ENCODE results near the gene MCF2L.
"Not testable (repeated sequence)": the region's sequence is repeated elsewhere in the genome, so short reads cannot be mapped to it uniquely, and the experiment has no call there.

Gene MCF2L

GRCh38 chr13:113066142-113066455 lies 97.1 kb downstream of the MCF2L start:
- DNase-seq (ENCODE audit: low read depth in 2 of 2), result no peak

GRCh38 chr13:113066746-113067145 lies 97.7 kb downstream of the MCF2L start:
- no peak for DNase-seq (ENCODE audit: low read depth in 2 of 2)

GRCh38 chr13:113069861-113070805 lies 101.1 kb downstream of the MCF2L start:
- DNase-seq (ENCODE audit: low read depth in 2 of 2), result no peak

DNA sequence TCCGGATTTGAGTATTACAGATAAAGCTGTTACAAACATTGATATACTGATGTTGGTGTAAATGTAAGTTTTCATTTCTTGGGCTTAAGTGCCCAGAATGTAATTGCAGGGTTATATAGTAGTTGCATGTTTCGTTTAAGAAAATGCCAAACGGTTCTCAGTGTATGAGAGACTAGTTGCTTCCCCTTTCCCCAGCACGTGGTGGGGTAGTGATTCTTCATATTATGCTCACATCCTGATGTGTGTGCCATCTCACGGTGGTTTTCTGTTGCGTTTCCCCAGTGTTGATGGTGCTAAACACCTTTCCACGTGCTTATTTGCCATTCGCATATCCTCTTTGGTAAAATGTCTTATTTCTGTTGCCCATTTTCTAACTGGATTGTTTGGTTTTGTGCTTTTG lies 101.8 kb downstream of the MCF2L start:
- DNase-seq (ENCODE audit: low read depth in 2 of 2), result no peak

- no peak for DNase-seq (ENCODE audit: low read depth in 2 of 2)
Measured at GRCh38 chr13:113072376-113072775, 103.4 kb downstream of the MCF2L start.

DNA sequence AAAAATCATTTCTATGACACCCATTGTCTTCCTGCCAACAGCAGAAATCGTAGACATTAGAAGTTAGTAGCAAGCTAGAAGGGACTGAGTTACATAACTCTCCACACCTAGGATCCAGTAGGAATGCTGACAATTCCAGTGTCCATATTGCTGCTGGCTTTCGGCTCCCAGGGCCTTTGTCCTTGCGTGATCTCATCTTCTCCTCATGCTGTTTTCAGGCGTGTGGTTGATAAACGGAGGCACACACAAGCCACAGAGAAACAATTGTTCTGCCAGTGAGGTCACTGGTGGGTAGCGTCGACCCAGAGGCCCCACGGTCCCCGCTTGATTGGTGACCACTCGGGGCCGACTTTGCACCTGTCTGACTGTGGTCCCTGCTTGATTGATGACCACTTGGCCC lies 104.9 kb downstream of the MCF2L start:
- no peak for DNase-seq (ENCODE audit: low read depth in 2 of 2)

GRCh38 chr13:113074401-113074800 lies 105.4 kb downstream of the MCF2L start:
- DNase-seq (ENCODE audit: low read depth in 2 of 2), result no peak

DNA sequence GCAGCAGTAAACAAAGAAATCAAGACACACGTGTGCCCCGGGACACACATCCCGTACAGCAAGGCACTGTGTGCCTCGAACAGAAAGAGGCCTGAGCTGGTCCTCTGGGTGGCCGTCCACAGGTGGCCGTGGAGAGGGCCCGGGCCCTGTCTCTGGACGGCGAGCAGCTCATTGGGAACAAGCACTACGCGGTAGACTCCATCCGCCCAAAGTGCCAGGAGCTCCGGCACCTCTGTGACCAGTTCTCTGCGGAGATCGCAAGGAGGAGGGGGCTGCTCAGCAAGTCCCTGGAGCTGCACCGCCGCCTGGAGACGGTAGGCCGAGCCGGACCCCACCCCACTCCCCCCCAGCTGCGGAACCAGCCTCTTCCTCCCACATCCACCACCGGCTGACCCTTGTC lies 105.9 kb downstream of the MCF2L start:
- DNase-seq (ENCODE audit: low read depth in 2 of 2), result no peak

DNA sequence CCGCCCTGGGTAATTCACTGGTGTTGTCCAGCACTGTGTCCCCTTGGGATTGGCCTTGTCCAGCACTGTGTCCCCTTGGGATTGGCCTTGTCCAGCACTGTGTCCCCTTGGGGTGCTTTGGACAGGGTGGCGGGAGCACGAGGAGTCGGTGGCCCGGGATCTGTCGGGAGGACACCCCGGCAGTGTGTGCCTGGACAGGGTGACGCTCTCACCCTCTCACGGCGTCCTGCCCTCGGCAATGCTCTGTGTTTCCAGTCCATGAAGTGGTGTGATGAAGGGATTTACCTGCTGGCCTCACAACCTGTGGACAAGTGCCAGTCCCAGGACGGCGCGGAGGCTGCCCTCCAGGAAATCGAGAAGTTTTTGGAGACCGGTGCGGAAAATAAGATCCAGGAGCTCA lies 106.7 kb downstream of the MCF2L start:
- no peak for DNase-seq (ENCODE audit: low read depth in 2 of 2)

DNA sequence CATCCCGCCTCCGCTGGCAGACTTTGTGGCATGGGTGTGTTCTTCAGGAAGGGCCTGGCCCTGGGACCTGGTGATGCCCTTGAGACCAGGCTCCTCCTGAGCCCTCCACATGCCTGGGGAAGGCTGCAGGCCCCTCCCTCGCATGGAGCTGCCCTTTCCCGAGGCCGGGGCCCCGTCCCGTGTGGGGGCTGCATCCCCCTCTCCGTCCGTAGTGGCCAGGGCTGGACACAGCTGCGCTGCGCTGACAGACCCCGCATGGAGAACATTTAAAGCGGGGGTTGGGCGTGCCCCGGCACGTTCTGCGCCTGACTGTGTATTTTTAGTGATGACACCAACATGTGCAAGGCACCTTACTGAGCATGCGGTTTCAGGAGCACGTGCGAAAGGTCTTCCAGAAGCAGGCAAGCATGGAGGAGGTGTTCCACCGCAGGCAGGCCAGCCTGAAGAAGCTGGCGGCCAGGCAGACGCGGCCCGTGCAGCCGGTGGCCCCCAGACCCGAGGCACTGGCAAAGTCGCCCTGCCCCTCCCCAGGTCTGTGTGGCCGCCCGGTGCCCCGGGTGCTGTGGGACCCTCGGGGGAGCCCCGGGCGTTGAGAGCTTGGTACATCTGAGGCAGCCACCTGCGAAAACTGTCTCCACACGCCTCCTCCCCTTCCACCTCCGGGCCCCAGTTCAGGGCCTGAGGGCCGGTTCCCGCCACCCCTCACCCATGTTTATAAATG lies 107.8 kb downstream of the MCF2L start:
- DNase-seq (ENCODE audit: low read depth in 2 of 2), result no peak

GRCh38 chr13:113077566-113077952 lies 108.5 kb downstream of the MCF2L start:
- DNase-seq (ENCODE audit: low read depth in 2 of 2), result no peak

DNA sequence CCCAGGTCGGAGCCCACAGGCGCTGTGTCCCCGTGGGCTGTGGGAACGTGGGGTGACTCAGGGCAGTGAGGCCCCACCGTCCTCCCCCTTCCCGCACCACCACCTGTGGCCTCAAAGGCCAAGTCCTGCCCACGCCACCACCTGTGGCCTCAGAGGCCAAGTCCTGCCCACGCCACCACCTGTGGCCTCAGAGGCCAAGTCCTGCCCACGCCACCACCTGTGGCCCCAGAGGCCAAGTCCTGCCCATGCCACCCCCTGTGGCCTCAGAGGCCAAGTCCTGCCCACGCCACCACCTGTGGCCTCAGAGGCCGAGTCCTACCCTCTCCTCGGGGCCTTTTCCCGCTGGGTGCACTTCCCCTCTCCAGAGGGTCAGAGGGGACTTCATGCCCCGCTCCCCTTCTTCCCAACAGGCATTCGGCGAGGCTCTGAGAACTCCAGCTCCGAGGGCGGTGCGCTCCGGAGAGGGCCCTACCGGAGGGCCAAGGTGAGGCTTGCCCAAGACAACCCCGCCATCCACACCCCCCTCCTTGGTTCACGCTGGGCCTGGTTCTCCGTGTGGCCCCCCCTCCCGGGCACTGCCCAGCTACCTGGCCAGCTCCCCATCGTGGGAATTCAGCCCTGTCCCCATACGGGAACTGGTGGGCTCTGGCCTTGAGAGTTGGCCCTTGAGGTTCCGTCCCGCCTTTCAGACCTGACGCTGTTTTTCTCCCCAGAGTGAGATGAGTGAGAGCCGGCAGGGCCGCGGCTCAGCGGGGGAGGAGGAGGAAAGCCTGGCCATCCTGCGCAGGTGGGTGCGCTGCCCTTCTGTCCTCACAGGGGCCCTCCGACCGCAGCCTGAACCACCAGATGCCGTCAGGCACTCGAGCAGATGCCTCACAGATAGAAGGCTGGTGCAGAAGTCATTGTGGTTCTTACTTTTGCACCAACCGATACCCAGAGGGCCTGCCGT lies 109.2 kb downstream of the MCF2L start:
- DNase-seq (ENCODE audit: low read depth in 2 of 2), result no peak

DNA sequence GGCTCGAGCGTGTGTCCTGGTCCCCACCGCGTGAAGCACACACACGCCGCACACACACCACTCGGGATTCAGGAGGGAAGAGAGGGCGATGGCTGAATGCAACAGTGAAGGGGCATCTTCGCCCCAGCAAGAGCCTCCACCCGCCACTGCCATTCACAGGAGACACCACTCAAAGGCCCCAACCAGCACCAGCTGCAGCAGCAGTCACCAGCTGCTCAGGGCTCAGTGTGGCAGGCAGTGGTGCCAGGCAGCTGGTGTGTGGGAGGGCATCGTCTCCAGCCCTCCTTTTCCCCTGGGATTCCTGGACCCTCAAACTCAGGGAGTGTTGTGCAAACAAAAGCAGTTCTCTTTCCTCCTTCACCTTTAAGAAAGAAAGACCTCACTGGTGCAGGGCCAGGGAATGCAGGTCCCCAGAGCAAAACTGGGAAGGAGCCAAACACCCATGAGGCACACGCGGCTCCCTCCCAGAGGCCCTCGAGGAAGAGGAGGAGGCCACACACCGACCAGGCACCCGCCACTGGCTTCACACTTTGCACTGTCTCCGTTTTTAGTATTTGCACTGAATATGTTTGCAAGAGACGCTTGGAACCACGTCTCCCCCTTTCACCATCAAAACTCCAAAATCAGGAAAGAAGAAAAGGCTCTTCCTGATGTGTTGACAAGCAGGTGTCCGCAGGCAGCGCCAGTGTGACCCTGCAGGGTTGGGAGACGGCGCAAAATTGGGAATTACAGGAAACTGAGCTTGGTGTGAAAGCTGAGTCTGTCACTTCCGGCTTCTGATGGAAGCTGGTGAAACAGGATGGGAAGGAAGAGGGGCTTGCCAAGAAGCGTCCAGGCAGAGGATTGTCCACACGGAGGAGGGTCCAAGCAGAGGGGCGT lies 110.1 kb downstream of the MCF2L start:
- DNase-seq (ENCODE audit: low read depth in 2 of 2), result no peak

DNA sequence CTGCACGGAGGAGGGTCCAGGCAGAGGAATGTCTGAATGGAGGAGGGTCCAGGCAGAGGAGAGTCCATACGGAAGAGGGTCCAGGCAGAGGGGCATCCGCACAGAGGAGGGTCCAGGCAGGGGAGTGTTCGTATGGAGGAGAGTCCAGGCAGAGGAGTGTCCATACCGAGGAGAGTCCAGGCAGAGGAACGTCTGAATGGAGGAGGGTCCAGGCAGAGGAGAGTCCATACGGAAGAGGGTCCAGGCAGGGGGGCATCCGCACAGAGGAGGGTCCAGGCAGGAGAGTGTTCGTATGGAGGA lies 110.7 kb downstream of the MCF2L start:
- DNase-seq (ENCODE audit: low read depth in 2 of 2), result not testable (repeated sequence)

- no peak for DNase-seq (ENCODE audit: low read depth in 2 of 2)
Measured at GRCh38 chr13:113080361-113080831, 111.4 kb downstream of the MCF2L start.

- DNase-seq (ENCODE audit: low read depth in 2 of 2), result no peak
Measured at GRCh38 chr13:113080901-113081521, 112.0 kb downstream of the MCF2L start.

GRCh38 chr13:113082198-113083021 lies 113.4 kb downstream of the MCF2L start:
- DNase-seq (ENCODE audit: low read depth in 2 of 2), result no peak

DNA sequence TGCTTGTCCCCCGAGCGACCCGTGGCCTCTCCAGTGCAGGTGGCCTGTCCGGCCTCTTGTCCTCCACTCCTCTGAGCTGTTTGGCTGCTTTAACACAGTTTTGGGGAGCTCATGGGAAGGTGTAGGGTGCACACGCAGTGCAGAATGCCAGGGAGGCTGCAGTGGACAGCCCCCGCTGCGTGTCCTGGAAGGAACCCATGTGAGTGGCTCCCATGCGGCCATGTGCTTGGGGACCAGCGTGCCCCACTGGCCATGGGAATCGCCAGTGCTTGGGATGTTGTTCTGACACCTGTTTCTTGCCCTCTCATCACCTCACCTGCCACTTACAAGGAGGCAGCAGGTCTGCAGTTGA lies 114.0 kb downstream of the MCF2L start:
- DNase-seq (ENCODE audit: low read depth in 2 of 2), result no peak

GRCh38 chr13:113083402-113084061 lies 114.5 kb downstream of the MCF2L start:
- no peak for DNase-seq (ENCODE audit: low read depth in 2 of 2)

Measured in activated CD4-positive, alpha-beta T cell treated with anti-CD3 and anti-CD28 coated beads for 24 hours (primary cell).